Left lung (tissue), 10 donors: ENCODE measurements around the gene OSBPL5. TPM values are rescaled to one million over a fixed set of nuclear protein-coding genes. Genes with fewer than 3 reads are reported as not detected.

ENCODE experiments used
- ATAC-seq: fragments of 200-7000 bp; cut with Tn5 transposase; one replicate; pipeline ENCODE4 v1.9.1; 2020; ENCODE audit warnings: moderate library complexity
- DNase-seq, 4 donors: peaks; one replicate each; pipeline ENCODE4 v3.0.0-alpha.2; 2013 to 2020
- H3K27ac ChIP-seq, 2 donors: fragments of 200-600 bp; sonication (generic) in 1 of 2; one replicate each; pipeline versions ENCODE4 v1.5.0 to v1.8.0; 2020 to 2021
- H3K27me3 ChIP-seq, 2 donors: fragments of 200-600 bp; sonication (generic) in 1 of 2; one replicate each; pipeline versions ENCODE4 v1.5.0 to v1.8.0; 2020 to 2021
- H3K36me3 ChIP-seq, 2 donors: fragments of 200-600 bp; sonication (generic) in 1 of 2; one replicate each; pipeline versions ENCODE4 v1.5.0 to v1.8.0; 2020 to 2021
- H3K4me1 ChIP-seq, 2 donors: fragments of 200-600 bp; one replicate each; pipeline ENCODE4 v1.8.0; 2021
- H3K4me3 ChIP-seq, 2 donors: fragments of 200-600 bp; sonication (generic) in 1 of 2; one replicate each; pipeline versions ENCODE4 v1.5.0 to v1.8.0; 2020 to 2021; ENCODE audit warnings: mild to moderate bottlenecking in 1 of 2
- H3K9me3 ChIP-seq, 2 donors: fragments of 200-600 bp; sonication (generic) in 1 of 2; one replicate each; pipeline versions ENCODE4 v1.5.0 to v1.8.0; 2020 to 2021
- intact Hi-C, 2 donors: fragments of 100-400 bp; cut with DNase I; formaldehyde crosslinking; loops; one replicate each; pipeline versions ENCODE4 v1.11.2 to v1.14.2; 2022
- polyA plus RNA-seq, 6 donors: library from polyadenylated mRNA; unstranded; fragments of 120-200 nt; gene quantifications; one replicate each; pipeline ENCODE4 v1.2.1, GENCODE V29; 2013; ENCODE audit not compliant: insufficient read length in 6 of 6
- total RNA-seq, 2 donors: library from RNA; stranded (reverse); fragmentation: NEBNext Ultra II Directional; extraction: Animal tissue kit (Norgen Biotek cat#: 25700); gene quantifications; one replicate each; pipeline ENCODE4 v1.2.1, GENCODE V29; 2021
- TF ChIP-seq, protein P1 (sequence below), 2 donors: fragments of 200-600 bp; sonication (generic) in 1 of 2; IDR thresholded peaks; one replicate each; pipeline versions ENCODE4 v1.5.0 to v1.8.0; 2021; ENCODE audit warnings: antibody characterized with exemption in 2 of 2
- donor health status: DM: no; HTN: yes; CAD: no.
- donor health status: DM: no; HTN: no; CAD: no.

The OSBPL5 gene
- total and polyA plus RNA-seq, 8 donors: 19.5 to 39.6 (median 30.4) TPM

DNA sequence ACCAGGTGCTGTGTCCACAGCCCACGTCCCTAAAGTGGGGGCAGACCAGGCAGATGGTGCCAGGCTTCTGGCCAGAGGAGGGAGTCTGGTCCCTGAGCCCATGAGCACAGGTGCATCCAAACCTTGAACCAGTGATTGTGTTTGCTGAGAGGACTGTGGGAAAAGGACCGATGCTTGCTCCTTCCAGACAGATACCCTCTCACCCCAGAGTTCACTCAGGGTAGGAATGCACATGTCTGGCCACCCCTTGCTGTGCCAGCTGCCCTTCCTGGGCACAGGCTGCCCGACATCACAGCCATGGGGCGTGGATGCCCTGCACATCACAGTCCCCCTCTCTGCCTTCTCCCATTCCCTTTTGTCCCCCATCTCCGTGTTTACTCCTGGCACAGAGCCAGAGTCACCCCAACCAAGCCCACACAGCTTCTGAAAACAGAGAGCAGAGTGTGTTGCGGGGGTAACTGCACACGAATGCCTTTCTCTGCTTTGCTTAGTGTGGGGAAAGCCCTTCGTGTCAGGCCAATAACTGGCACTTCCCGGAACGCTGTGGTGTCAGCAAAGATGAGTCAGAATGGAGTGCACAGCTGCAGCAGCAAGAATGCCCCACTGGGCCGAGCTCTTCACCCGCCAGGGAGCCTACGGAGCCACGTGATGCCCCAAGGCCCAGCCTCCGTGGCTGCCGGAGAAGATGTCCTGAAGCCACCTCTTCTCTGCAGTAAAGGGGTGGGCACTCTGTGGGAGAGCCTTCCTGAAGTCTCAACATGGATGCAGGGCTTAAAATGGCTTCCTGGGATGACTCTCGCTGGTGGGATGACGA, 115.5 kb downstream of the OSBPL5 start:
- intact Hi-C loops: no loop called here

DNA sequence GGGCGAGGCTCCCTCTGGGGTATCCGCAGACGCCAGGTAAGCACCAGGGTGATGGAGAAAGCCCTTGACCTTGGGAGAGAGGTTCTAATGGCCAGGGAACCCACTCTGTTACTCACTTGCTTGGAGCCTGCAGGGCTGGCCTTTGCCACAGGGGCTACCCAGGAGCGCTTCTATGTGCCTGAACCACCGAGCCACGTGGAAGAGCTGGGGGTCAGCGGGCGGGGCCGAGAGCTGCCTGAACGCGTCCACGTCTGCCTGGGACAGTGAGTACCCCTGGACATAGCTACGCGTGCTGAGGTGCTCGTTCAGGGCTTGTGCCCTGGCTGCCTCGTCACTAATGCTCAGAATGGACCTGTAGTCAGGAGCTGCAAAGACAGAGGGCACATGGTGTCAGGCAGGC, 117.5 kb downstream of the OSBPL5 start:
- no peaks in the 10 kb centered on the region for H3K9me3 ChIP-seq
- ATAC-seq (no peak), DNase-seq (no peak)
- peaks cover 0 to 52% of the 10 kb centered on the region in 2 donors for H3K36me3 ChIP-seq
- TF ChIP-seq, protein P1, sequence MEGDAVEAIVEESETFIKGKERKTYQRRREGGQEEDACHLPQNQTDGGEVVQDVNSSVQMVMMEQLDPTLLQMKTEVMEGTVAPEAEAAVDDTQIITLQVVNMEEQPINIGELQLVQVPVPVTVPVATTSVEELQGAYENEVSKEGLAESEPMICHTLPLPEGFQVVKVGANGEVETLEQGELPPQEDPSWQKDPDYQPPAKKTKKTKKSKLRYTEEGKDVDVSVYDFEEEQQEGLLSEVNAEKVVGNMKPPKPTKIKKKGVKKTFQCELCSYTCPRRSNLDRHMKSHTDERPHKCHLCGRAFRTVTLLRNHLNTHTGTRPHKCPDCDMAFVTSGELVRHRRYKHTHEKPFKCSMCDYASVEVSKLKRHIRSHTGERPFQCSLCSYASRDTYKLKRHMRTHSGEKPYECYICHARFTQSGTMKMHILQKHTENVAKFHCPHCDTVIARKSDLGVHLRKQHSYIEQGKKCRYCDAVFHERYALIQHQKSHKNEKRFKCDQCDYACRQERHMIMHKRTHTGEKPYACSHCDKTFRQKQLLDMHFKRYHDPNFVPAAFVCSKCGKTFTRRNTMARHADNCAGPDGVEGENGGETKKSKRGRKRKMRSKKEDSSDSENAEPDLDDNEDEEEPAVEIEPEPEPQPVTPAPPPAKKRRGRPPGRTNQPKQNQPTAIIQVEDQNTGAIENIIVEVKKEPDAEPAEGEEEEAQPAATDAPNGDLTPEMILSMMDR (IDR thresholded peaks at IDR 0.05): no peak
- peaks cover 18 to 41% of the 10 kb centered on the region in 2 donors for H3K4me1 ChIP-seq
- intact Hi-C loops: no loop called here
- no peaks in the 10 kb centered on the region for H3K27me3 ChIP-seq
- no peak overlapping the region for H3K27ac ChIP-seq
- no peak overlapping the region for H3K4me3 ChIP-seq

More for the DNA sequence above, 115.5 kb downstream of the OSBPL5 start:
- Histone ChIP-seq H3K27ac (peak overlapping the region in 1 of 2 donors; percentile 64), H3K4me3 (no peak overlapping the region), H3K4me1 (peaks cover 5 to 46% of the 10 kb centered on the region in 2 donors), H3K9me3 (no peaks in the 10 kb centered on the region), H3K27me3 (no peaks in the 10 kb centered on the region), H3K36me3 (peaks cover 0 to 57% of the 10 kb centered on the region in 2 donors)
- TF ChIP-seq, protein P1 (IDR thresholded peaks at IDR 0.05): peak in 1 of 2 donors; percentile 18
- peak in 2 of 4 donors; percentile 80 to 87 for DNase-seq
- ATAC-seq: peak; percentile 90

DNA sequence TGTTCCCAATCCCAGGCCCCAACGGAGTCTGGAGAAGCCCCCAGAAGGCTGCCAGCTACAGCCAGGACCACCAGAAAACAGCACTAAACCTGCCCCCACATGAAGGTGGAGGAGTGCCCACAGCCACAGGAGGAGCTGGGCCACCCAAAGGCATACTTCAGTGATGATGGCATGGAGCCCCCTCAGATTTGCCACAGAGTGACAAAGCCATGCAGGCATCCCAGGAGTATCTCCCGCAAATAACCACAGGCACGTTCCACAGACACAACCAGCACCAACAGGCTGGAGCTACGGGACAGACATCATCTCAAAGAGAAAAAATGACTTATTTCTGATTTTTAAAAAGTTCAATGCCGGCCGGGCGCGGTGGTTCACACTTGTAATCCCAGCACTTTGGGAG, 118.5 kb downstream of the OSBPL5 start:
- DNase-seq (no peak), ATAC-seq (no peak)
- Histone ChIP-seq H3K36me3 (peaks cover 0 to 51% of the 10 kb centered on the region in 2 donors), H3K9me3 (no peaks in the 10 kb centered on the region), H3K4me3 (no peak overlapping the region), H3K4me1 (peaks cover 19 to 34% of the 10 kb centered on the region in 2 donors), H3K27me3 (no peaks in the 10 kb centered on the region), H3K27ac (no peak overlapping the region)
- TF ChIP-seq, protein P1 (IDR thresholded peaks at IDR 0.05): no peak
- intact Hi-C loops: no loop called here

- ATAC-seq: no peak
- peaks cover 0 to 54% of the 10 kb centered on the region in 2 donors for H3K36me3 ChIP-seq
- TF ChIP-seq, protein P1 (IDR thresholded peaks at IDR 0.05): no peak
- DNase-seq: peak in 1 of 4 donors; percentile 67
- intact Hi-C loops: no loop called here
- H3K4me1 ChIP-seq: peaks cover 19 to 29% of the 10 kb centered on the region in 2 donors
- no peaks in the 10 kb centered on the region for H3K27me3 ChIP-seq
- no peaks in the 10 kb centered on the region for H3K9me3 ChIP-seq
- H3K4me3 ChIP-seq: no peak overlapping the region
- H3K27ac ChIP-seq: no peak overlapping the region
These were observed 118.9 kb downstream of the OSBPL5 start for GRCh38 chr11:3046190-3046589.

- no peaks in the 10 kb centered on the region for H3K27me3 ChIP-seq
- DNase-seq (no peak), ATAC-seq (no peak)
- TF ChIP-seq, protein P1 (IDR thresholded peaks at IDR 0.05): no peak
- peaks cover 0 to 63% of the 10 kb centered on the region in 2 donors for H3K36me3 ChIP-seq
- no peaks in the 10 kb centered on the region for H3K9me3 ChIP-seq
- H3K4me1 ChIP-seq: peaks cover 17 to 19% of the 10 kb centered on the region in 2 donors
- H3K4me3 ChIP-seq: no peak overlapping the region
- intact Hi-C loops: no loop called here
- no peak overlapping the region for H3K27ac ChIP-seq
These were observed 120.2 kb downstream of the OSBPL5 start for GRCh38 chr11:3044915-3045314.
